Tibial nerve (tissue), 4 donors: ENCODE results near the gene CAMTA1.

Source experiments
- CTCF ChIP-seq, 5 experiments: fragments of 200-600 bp in 3 of 5; fragments of 450-650 bp in 2 of 5; sonication (generic) in 3 of 5; IDR thresholded peaks; one replicate each; pipeline ENCODE4 v1.5.1; 2016 to 2019; ENCODE audit warnings: antibody characterized with exemption in 5 of 5, mild to moderate bottlenecking in 3 of 5, moderate library complexity in 2 of 5
- EP300 ChIP-seq, 2 donors: sonication (generic); formaldehyde crosslinking; IDR thresholded peaks; one replicate each; pipeline ENCODE4 v1.6.1; 2017; ENCODE audit warnings: antibody characterized with exemption in 2 of 2, mild to moderate bottlenecking in 1 of 2
- POLR2A ChIP-seq, 2 donors: fragments of 450-650 bp; IDR thresholded peaks; one replicate each; pipeline ENCODE4 v1.6.1; 2017; ENCODE audit warnings: antibody characterized with exemption in 2 of 2, mild to moderate bottlenecking in 2 of 2, moderate library complexity in 2 of 2

GRCh38 chr1:7094086-7094485 is 308.8 kb downstream of the CAMTA1 start:
- TF ChIP-seq CTCF (IDR thresholded peaks at IDR 0.05) (no peak), POLR2A (IDR thresholded peaks at IDR 0.05) (no peak), EP300 (IDR thresholded peaks at IDR 0.05) (no peak)
